Transverse colon (tissue), 4 donors: ENCODE results near the gene HBZ. TPM values are rescaled to one million over a fixed set of nuclear protein-coding genes. Genes with fewer than 3 reads are reported as not detected.
"Not testable (repeated sequence)": the region's sequence is repeated elsewhere in the genome, so short reads cannot be mapped to it uniquely, and the experiment has no call there.

Source experiments
- DNase-seq: peaks from one replicate; pipeline ENCODE4 v3.0.0-alpha.2; 2019
- H3K27ac ChIP-seq, 4 donors: fragments of 200-600 bp; sonication (generic); 2 replicates each; pipeline ENCODE4 v1.5.1; 2016 to 2018; ENCODE audit warnings: inconsistent platforms in 4 of 4
- H3K27me3 ChIP-seq: fragments of 200-600 bp; sonication (generic); 2 replicates; pipeline ENCODE4 v1.5.1; 2017; ENCODE audit warnings: inconsistent platforms
- H3K36me3 ChIP-seq, 4 donors: fragments of 200-600 bp; sonication (generic); 2 replicates each; pipeline ENCODE4 v1.5.1; 2017 to 2019; ENCODE audit warnings: inconsistent platforms in 4 of 4
- H3K4me1 ChIP-seq, 4 donors: fragments of 200-600 bp; sonication (generic); 2 replicates each; pipeline ENCODE4 v1.5.1; 2017 to 2020; ENCODE audit warnings: inconsistent platforms in 4 of 4
- H3K4me3 ChIP-seq, 4 donors: fragments of 200-600 bp; sonication (generic); 1 replicate in 1 of 4; 2 replicates in 3 of 4; pipeline versions ENCODE4 v1.5.1 to v1.6.1; 2017 to 2019; ENCODE audit warnings: inconsistent platforms in 4 of 4
- H3K9me3 ChIP-seq, 2 donors: fragments of 200-600 bp; sonication (generic); 2 replicates each; pipeline ENCODE4 v1.5.1; 2017 to 2019; ENCODE audit warnings: inconsistent platforms in 2 of 2
- CTCF ChIP-seq, 5 experiments: fragments of 200-600 bp in 3 of 5; fragments of 450-650 bp in 2 of 5; sonication (generic) in 3 of 5; IDR thresholded peaks; 1 replicate in 2 of 5; 2 replicates in 3 of 5; pipeline ENCODE4 v1.5.1; 2016 to 2017; ENCODE audit warnings: antibody characterized with exemption in 5 of 5, inconsistent platforms in 3 of 5, mild to moderate bottlenecking in 2 of 5, moderate library complexity in 1 of 5
- EP300 ChIP-seq: sonication (generic); formaldehyde crosslinking; IDR thresholded peaks from one replicate; pipeline ENCODE4 v1.6.1; 2017; ENCODE audit warnings: antibody characterized with exemption, low read depth
- POLR2A ChIP-seq: fragments of 450-650 bp; IDR thresholded peaks from one replicate; pipeline ENCODE4 v1.6.1; 2016; ENCODE audit warnings: antibody characterized with exemption, mild to moderate bottlenecking, moderate library complexity
- POLR2AphosphoS5 ChIP-seq, 3 donors: sonication (generic); formaldehyde crosslinking; IDR thresholded peaks; one replicate each; pipeline ENCODE4 v1.6.1; 2016; ENCODE audit warnings: antibody characterized with exemption in 3 of 3
- WGBS, 2 donors: methylation state at CpG; one replicate each; pipeline ENCODE4 v1.1.5; 2018; ENCODE audit warnings: low coverage in 1 of 2; 5-methylcytosine and 5-hydroxymethylcytosine counted together
- in situ Hi-C, 4 donors: fragments of 200-750 bp; cut with MboI; loops; one replicate each; pipeline versions ENCODE4 v1.15.0 to v1.15.1; 2017; ENCODE audit warnings: low sequenced_read_pairs in 3 of 4, low pct_ligation_motif_present in 1 of 4, low pct_unique_long_range_greater_than_20kb in 1 of 4
- intact Hi-C: fragments of 100-400 bp; cut with DNase I; formaldehyde crosslinking; loops from one replicate; pipeline ENCODE4 v1.15.1; 2023; ENCODE audit warnings: low total_unique reads
- total RNA-seq, 4 donors: library from RNA; depleted of rRNA; stranded (reverse); fragments of >200 nt; gene quantifications; one replicate each; pipeline ENCODE4 v1.1.0, GENCODE V29; 2016

Gene HBZ
- total RNA-seq, 4 donors from 2014 or later, result not detected

- intact Hi-C loops, result no loop called here
- Histone ChIP-seq H3K4me1 (peaks cover 15 to 16% (median 16%) of the 10 kb centered on the region in 4 donors), H3K4me3 (no peak overlapping the region), H3K36me3 (no peaks in the 10 kb centered on the region), H3K27me3 (peaks cover 79% of the 10 kb centered on the region), H3K9me3 (no peaks in the 10 kb centered on the region), H3K27ac (no peak overlapping the region)
- 12% methylated on average over 11 of the region's 11 CpGs; no CpG with 5 or more reads in 1 of the 2 donors for WGBS, 2 donors
- in situ Hi-C loops, result no loop called here
- TF ChIP-seq EP300, result no peak
- no peak for TF ChIP-seq CTCF (IDR thresholded peaks at IDR 0.05)
- no peak for TF ChIP-seq POLR2AphosphoS5 (IDR thresholded peaks at IDR 0.05)
- no peak for DNase-seq
These were observed 14.8 kb downstream of the HBZ start for GRCh38 chr16:167122-167690.

- WGBS, 2 donors, result 54% methylated on average over 6 of the region's 6 CpGs; no CpG with 5 or more reads in 1 of the 2 donors
- H3K4me3 ChIP-seq, result no peak overlapping the region
- intact Hi-C loops (no loop called here), in situ Hi-C loops (no loop called here)
- peaks cover 74% of the 10 kb centered on the region for H3K27me3 ChIP-seq
- H3K9me3 ChIP-seq, result no peaks in the 10 kb centered on the region
- no peak for DNase-seq
- no peak for TF ChIP-seq EP300
- TF ChIP-seq CTCF (IDR thresholded peaks at IDR 0.05), result no peak
- no peak for TF ChIP-seq POLR2A
- no peak for TF ChIP-seq POLR2AphosphoS5 (IDR thresholded peaks at IDR 0.05)
- H3K36me3 ChIP-seq, result no peaks in the 10 kb centered on the region
- H3K27ac ChIP-seq, result no peak overlapping the region
- peaks cover 15 to 16% (median 16%) of the 10 kb centered on the region in 4 donors for H3K4me1 ChIP-seq
These were observed 16.0 kb downstream of the HBZ start for GRCh38 chr16:168424-168823.

- WGBS, 2 donors, result 63% methylated on average over 3 of the region's 3 CpGs; no CpG with 5 or more reads in 1 of the 2 donors
- TF ChIP-seq POLR2A (no peak), POLR2AphosphoS5 (IDR thresholded peaks at IDR 0.05) (no peak), CTCF (IDR thresholded peaks at IDR 0.05) (no peak), EP300 (no peak)
- Histone ChIP-seq H3K9me3 (no peaks in the 10 kb centered on the region), H3K27ac (no peak overlapping the region), H3K4me3 (no peak overlapping the region), H3K4me1 (peaks cover 15 to 16% (median 16%) of the 10 kb centered on the region in 4 donors), H3K27me3 (peaks cover 78% of the 10 kb centered on the region), H3K36me3 (no peaks in the 10 kb centered on the region)
- intact Hi-C loops (no loop called here), in situ Hi-C loops (no loop called here)
- DNase-seq, result no peak
These were observed 16.6 kb downstream of the HBZ start for GRCh38 chr16:169014-169413.

- H3K4me1 ChIP-seq, result peaks cover 13 to 15% (median 14%) of the 10 kb centered on the region in 4 donors
- H3K27ac ChIP-seq, H3K36me3 ChIP-seq, intact Hi-C loops, H3K4me3 ChIP-seq, H3K9me3 ChIP-seq, in situ Hi-C loops, DNase-seq: not testable (repeated sequence)
- peaks cover 84% of the 10 kb centered on the region for H3K27me3 ChIP-seq
- 0 to 14% methylated on average over 1 to 4 of the region's 5 CpGs for WGBS, 2 donors
These were observed 17.7 kb downstream of the HBZ start for GRCh38 chr16:170088-170507.

GRCh38 chr16:170788-171187 lies 18.3 kb downstream of the HBZ start:
- in situ Hi-C loops (no loop called here), intact Hi-C loops (no loop called here)
- TF ChIP-seq POLR2A (no peak), EP300 (no peak), CTCF (IDR thresholded peaks at IDR 0.05) (no peak), POLR2AphosphoS5 (IDR thresholded peaks at IDR 0.05) (no peak)
- DNase-seq, result no peak
- WGBS, 2 donors, result 0 to 33% methylated on average over 1 of the region's 1 CpG
- Histone ChIP-seq H3K27ac (no peak overlapping the region), H3K27me3 (peaks cover 84% of the 10 kb centered on the region), H3K36me3 (no peaks in the 10 kb centered on the region), H3K4me1 (peaks cover 6 to 8% (median 7%) of the 10 kb centered on the region in 4 donors), H3K9me3 (no peaks in the 10 kb centered on the region), H3K4me3 (no peak overlapping the region)

GRCh38 chr16:172374-172941 lies 20.0 kb downstream of the HBZ start, which contains the start of gene HBA2:
Gene HBA2 (plus strand): TSS chr16:172876. CDS start chr16:172913, 37 bp downstream.
- H3K27ac ChIP-seq, intact Hi-C loops, in situ Hi-C loops, H3K9me3 ChIP-seq, H3K36me3 ChIP-seq, H3K4me1 ChIP-seq, DNase-seq, H3K4me3 ChIP-seq: not testable (repeated sequence)
- WGBS, 2 donors, result no CpG with 5 or more reads among the region's 74 CpGs
- peaks cover 77% of the 10 kb centered on the region for H3K27me3 ChIP-seq
